ENCODE measurements around the gene PERM1. TPM values are rescaled to one million over a fixed set of nuclear protein-coding genes. Genes with fewer than 3 reads are reported as not detected.

The PERM1 gene
- total RNA-seq, 2 experiments from 2014 or later: not detected

DNA sequence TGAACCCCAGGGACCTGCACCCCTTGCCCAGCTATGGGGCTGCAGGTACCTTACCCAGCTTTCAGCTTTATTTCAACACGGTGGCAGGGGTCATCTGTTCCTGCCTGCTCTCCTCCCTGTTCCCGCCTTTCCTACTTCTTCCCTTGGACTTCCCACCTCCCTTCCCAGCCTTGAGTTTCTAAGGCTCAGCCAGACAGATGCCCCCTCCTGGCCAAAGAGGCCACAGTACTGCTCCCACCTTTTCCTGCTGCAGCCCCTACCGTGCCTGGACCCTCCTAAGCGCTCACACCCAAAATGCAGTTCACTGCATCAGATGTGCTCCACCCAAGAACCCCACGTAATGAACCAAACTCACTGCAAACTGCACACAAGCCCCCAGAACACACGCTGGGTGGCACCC lies 30.5 kb downstream of the PERM1 start:
- ChIA-PET CTCF (no interaction called here), POLR2A (no interaction called here)
- Mint-ChIP-seq H3K9me3 (no peaks in the 10 kb centered on the region), H3K4me3 (no peak overlapping the region), H3K27ac (no peak overlapping the region), H3K4me1 (ENCODE audit: low read depth) (no peaks in the 10 kb centered on the region), H3K27me3 (no peaks in the 10 kb centered on the region), H3K36me3 (ENCODE audit: low read depth) (peaks cover 85% of the 10 kb centered on the region)
- ATAC-seq (ENCODE audit: poor library complexity) (no peak), DNase-seq (no peak)
- Histone ChIP-seq H3K9me3 (ENCODE audit: control insufficient read depth in 1 of 2, insufficient read depth in 1 of 2, low read length in 2 of 2) (no peaks in the 10 kb centered on the region), H3K27ac (ENCODE audit: low read depth in 1 of 2, low read length in 2 of 2) (no peak overlapping the region), H3K4me3 (ENCODE audit: low read length) (no peak overlapping the region), H3K36me3 (ENCODE audit: insufficient read depth, low read length) (peaks cover 91% of the 10 kb centered on the region), H3K4me1 (ENCODE audit: insufficient read depth, low read length) (no peaks in the 10 kb centered on the region), H3K27me3 (ENCODE audit: control insufficient read depth in 1 of 2, insufficient read depth in 2 of 2, low read length in 2 of 2) (no peaks in the 10 kb centered on the region)
- intact Hi-C loops (cut with DNase I, micrococcal nuclease): no loop called here
- TF ChIP-seq, protein P1, sequence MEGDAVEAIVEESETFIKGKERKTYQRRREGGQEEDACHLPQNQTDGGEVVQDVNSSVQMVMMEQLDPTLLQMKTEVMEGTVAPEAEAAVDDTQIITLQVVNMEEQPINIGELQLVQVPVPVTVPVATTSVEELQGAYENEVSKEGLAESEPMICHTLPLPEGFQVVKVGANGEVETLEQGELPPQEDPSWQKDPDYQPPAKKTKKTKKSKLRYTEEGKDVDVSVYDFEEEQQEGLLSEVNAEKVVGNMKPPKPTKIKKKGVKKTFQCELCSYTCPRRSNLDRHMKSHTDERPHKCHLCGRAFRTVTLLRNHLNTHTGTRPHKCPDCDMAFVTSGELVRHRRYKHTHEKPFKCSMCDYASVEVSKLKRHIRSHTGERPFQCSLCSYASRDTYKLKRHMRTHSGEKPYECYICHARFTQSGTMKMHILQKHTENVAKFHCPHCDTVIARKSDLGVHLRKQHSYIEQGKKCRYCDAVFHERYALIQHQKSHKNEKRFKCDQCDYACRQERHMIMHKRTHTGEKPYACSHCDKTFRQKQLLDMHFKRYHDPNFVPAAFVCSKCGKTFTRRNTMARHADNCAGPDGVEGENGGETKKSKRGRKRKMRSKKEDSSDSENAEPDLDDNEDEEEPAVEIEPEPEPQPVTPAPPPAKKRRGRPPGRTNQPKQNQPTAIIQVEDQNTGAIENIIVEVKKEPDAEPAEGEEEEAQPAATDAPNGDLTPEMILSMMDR (IDR thresholded peaks at IDR 0.05): no peak

GRCh38 chr1:950881-951280 lies 31.0 kb downstream of the PERM1 start:
- Mint-ChIP-seq H3K9me3 (no peaks in the 10 kb centered on the region), H3K36me3 (ENCODE audit: low read depth) (peaks cover 83% of the 10 kb centered on the region), H3K27ac (no peak overlapping the region), H3K4me3 (no peak overlapping the region), H3K27me3 (no peaks in the 10 kb centered on the region), H3K4me1 (ENCODE audit: low read depth) (no peaks in the 10 kb centered on the region)
- Histone ChIP-seq H3K36me3 (ENCODE audit: insufficient read depth, low read length) (peaks cover 89% of the 10 kb centered on the region), H3K27me3 (ENCODE audit: control insufficient read depth in 1 of 2, insufficient read depth in 2 of 2, low read length in 2 of 2) (no peaks in the 10 kb centered on the region), H3K9me3 (ENCODE audit: control insufficient read depth in 1 of 2, insufficient read depth in 1 of 2, low read length in 2 of 2) (no peaks in the 10 kb centered on the region), H3K27ac (ENCODE audit: low read depth in 1 of 2, low read length in 2 of 2) (no peak overlapping the region), H3K4me1 (ENCODE audit: insufficient read depth, low read length) (no peaks in the 10 kb centered on the region), H3K4me3 (ENCODE audit: low read length) (no peak overlapping the region)
- ATAC-seq (ENCODE audit: poor library complexity) (no peak), DNase-seq (no peak)
- TF ChIP-seq, protein P1 (IDR thresholded peaks at IDR 0.05): no peak
- ChIA-PET POLR2A (no interaction called here), CTCF (no interaction called here)
- intact Hi-C loops (cut with DNase I, micrococcal nuclease): no loop called here

GRCh38 chr1:950268-950667 lies 31.6 kb downstream of the PERM1 start:
- Histone ChIP-seq H3K27me3 (ENCODE audit: control insufficient read depth in 1 of 2, insufficient read depth in 2 of 2, low read length in 2 of 2) (no peaks in the 10 kb centered on the region), H3K9me3 (ENCODE audit: control insufficient read depth in 1 of 2, insufficient read depth in 1 of 2, low read length in 2 of 2) (no peaks in the 10 kb centered on the region), H3K4me1 (ENCODE audit: insufficient read depth, low read length) (no peaks in the 10 kb centered on the region), H3K36me3 (ENCODE audit: insufficient read depth, low read length) (peaks cover 88% of the 10 kb centered on the region), H3K4me3 (ENCODE audit: low read length) (no peak overlapping the region), H3K27ac (ENCODE audit: low read depth in 1 of 2, low read length in 2 of 2) (no peak overlapping the region)
- no peak for DNase-seq
- POLR2A ChIA-PET: no interaction called here
- CTCF ChIA-PET: no interaction called here
- no peak overlapping the region for H3K27ac Mint-ChIP-seq
- H3K36me3 Mint-ChIP-seq (ENCODE audit: low read depth): peaks cover 83% of the 10 kb centered on the region
- H3K4me1 Mint-ChIP-seq (ENCODE audit: low read depth): no peaks in the 10 kb centered on the region
- no peak overlapping the region for H3K4me3 Mint-ChIP-seq
- TF ChIP-seq, protein P1 (IDR thresholded peaks at IDR 0.05): no peak
- H3K27me3 Mint-ChIP-seq: no peaks in the 10 kb centered on the region
- no peak for ATAC-seq (ENCODE audit: poor library complexity)
- H3K9me3 Mint-ChIP-seq: no peaks in the 10 kb centered on the region
- intact Hi-C loops (cut with DNase I, micrococcal nuclease): no loop called here
